Measurements from ENCODE around the gene ST7.
"Not testable (repeated sequence)": the region's sequence is repeated elsewhere in the genome, so short reads cannot be mapped to it uniquely, and the experiment has no call there.

ST7 gene

DNA sequence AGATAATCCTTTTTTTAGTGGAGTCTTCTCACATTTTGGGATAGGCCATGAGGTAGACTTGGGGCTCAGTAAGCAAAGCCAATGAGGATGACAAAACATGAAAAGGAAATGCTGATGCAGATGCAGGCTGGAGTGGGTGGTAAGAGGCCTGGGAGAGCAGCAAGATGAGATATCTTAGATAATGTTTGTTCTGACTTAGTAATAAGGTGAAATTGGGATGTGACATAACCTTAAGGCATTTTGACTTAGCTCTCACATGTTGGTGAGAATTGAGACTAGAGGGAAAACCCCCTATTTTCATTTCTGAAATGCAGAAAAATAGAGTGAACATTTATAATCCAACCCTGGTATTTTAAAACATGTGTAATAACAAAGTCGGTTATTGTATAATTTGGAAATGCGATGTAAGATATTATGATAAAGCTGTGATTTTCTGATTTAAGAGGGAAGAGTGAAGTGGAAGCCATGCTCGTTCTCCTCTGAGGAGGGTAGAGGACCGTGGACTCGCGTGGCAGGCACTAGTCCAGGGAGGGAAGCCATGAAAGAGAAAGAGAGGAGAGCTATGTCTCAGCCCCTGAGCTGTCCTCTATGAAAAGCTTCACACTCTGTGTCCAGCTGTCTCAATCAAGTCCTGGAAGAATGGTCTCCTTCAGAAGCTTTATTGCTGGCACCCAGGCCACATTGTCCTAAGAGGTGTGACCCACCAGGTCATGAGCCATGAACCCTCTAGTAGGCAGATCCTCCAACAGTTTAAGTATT, 57.3 kb downstream of the ST7 start:
- no peak for DNase-seq

DNA sequence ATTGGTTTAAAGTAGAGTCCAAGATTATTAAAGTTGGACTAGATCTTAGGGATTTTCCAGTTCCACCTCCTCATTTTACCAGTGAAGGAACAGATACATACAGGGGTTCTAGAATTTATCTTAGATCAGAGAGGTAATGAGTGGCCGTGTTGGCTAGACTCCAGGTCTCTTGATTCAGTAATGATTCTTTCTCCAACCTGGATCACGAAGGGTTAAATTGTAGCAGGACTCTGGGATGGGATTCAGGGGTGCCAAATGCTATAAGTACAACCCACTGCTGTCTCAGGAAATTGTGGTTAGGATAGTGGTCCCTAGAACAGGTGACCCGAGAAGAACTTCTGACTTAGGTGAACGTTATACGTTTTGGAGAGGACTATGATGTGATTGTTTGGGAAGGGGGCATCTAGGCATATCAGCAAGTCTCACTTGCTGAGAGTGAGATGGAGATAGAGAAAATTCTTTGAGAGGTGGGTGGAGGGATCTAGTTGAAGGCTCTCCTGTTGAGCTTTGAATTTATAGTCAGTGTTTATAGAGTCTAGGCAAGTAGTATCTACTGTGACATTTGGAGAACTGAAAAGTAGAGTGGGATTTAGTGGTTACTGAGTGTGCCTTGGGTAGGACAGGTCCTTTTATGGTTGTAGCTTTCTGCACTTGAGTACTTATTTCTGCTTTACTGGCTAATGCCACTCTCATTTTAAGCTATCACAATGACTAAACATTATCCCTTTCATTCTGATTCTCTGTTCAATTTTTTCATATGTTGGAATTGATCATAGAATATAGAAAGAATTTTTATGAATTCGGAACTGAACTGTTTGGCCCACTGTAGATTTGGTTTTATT, 58.3 kb downstream of the ST7 start:
- no peak for DNase-seq

DNA sequence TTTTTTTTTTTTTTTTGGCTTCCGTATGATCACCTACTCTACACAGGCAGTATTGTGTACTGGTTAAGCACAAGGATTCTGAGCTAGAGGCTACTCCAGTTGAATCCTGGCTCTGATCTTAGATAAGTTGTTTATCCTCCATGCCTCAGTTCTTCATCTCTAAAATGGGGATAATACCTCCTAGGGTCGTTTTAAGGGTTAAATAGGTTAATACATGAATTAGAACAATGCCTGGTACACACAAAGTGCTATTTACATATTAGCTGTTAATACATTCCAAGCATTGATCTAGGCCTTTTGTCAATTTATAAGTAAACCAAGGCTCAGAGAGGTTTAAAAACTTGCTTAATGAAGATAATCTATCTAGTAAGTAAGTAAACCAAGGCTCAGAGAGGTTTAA, 59.0 kb downstream of the ST7 start:
- DNase-seq: no peak

DNA sequence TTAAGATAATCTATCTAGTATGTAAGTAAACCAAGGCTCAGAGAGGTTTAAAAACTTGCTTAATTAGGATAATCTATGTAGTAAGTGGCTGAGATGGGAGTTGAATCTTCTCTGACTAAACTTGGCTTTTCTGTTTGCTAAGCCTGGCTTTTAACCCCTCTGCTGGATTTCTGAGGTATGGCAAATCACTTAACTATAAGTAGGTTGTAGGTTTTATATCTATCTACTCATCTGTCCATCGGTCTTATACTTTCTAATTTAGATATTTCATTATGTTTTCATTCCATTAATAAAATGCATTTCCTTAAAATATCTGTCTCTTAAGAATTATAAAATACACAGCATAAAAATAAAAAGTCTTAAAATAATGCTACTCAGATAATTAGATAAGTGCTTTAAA, 59.4 kb downstream of the ST7 start:
- peak; percentile 10 for DNase-seq

DNA sequence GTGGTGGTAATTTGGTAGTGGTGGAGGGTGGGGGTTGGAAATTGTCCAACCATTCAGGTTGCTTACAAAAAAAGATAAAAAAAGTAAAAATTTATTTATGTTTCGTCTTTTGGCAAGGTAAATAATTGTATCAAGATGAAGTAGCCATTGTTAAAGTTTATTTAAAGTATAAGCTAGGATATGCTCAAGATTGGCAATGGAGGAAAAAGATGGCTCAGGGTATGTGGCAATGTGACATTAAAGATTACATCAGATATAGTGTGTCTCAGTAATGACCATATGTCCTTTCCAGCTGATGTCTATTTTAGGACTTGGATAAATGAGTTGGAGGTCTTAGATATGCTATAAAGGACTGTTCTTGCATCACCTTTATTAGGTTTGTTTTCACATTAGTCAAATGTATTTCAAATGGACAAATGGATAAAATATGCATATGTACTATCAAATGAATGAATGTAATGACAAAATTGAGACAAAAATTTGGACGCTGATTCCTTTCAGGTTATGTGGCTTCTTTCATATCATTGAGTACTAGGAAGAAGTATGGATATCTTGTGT, 60.9 kb downstream of the ST7 start:
- DNase-seq: no peak

DNA sequence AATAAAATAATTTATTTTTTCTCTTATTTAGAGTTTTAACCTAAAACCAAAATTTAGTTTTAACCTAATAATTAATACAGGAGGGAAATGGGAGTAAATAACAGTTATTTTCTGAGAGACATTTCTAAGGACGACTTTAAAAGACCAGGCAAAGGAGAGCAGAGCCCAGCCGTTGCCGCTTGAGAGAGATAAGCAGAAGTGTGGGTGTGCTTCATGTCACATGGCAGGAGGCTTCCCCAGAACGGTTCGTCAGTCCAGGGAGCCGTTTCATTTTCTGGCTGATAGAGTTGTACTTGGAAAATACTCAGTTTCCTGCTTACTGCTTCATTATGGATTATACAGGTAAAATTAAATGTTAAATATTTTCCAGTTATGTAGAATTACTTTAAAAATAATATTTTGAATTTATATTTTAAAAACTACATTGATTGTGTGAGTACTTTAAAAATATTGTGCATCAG, 61.4 kb downstream of the ST7 start:
- no peak for DNase-seq

DNA sequence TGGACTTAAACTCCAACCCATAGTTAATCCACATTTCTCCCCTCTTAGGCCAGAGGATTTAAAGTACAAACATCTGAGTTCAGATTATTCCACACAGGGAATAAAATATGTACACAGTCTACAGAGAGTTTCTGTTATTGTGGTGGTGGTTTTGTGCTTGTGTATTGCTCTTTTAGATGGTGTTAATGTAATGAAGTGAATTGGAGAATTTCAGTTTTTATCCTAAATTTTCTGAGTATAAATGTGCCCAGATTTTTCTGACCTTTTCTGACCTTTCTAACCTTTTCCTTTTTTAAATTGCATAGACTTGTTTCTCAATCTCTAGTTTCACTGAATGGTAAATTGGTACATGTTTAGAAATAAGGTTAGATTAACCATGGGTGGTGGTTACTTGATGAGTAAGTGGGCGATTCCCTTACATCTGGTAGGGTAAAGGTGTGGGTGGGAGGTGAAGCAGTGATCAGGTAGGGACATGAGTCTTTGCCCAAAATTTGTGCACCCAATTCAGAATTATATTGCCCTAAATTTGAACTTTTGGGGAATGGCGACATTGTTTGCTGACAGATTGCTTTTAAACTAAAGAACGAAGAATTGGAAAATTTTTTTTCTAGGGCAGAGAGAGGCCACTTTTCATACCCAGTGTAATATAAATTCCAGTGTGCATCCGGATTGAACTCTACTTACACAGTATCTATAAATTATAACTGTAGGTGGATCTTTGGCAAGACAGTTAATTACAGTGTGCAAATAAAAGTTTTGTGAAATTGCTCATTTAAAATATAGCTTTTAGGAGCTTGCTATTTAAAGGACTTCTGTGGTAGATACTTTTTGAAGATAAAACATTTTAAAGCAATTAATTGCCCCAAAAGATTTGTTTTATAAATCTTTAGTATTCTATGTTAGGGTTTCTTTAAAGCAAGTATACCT, 62.2 kb downstream of the ST7 start:
- no peak for DNase-seq

DNA sequence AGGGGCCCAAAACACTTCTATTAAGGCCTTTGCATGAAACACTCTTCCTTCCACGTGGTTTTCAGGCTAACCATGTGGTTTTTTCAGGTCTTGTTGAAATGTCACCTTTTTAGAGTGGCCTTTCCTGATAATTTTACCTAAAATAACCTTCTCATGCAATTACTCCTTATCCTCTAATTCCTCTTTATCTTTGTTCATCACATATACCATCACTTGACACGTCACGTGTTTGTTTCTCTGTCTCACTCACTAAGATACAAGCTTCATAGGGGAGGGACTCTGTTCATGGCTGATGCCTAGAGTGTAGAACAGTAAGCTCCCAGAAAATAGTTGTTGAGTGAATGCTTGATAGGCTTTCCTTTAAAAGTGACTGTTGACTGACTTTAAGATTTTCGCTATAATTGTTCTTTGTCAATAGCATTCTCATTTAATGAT, 63.7 kb downstream of the ST7 start:
- DNase-seq: no peak

DNA sequence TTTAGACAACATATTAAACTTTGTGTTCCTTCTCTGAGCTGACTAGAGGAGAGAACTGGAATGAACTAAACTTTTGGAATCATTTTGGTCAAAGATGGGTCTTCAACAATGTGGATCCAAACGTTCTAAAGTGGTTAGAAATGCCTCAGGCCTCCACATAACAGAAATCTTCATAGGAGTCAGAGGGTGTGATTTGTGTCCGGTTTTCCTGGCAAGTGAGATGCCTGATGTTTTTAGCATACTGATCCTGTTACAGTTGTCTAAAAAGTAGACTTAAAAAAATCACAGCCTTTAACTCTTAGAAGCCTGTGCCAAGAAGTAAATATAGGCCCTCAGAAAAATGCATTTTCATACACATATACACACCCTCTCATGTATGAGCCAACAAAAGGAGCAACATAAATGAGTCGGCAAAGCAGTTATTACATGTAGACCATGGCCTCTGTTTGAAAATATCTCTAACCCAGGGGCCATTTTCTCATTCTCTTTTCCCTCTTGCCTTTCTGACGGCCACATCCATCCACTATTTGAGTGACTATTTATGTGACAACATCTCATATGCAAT, 64.5 kb downstream of the ST7 start:
- no peak for DNase-seq

DNA sequence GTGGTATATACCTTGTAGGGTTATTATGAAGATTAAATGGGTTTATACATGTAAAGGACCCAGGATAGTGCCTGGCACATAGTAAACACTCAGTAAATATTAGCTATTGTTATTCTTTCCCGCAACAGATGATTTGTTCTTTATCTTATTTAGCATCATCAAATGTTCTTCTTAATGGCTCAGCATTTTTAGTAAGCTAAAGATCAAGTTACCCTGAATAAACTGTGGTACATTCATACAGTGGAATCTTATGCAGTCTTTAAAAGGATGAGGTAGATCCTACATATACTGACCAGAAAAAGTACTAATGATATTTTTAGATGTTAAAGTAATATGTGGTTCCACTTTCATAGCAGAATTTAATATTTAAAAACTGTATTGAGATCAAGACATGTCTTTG, 65.4 kb downstream of the ST7 start:
- no peak for DNase-seq

DNA sequence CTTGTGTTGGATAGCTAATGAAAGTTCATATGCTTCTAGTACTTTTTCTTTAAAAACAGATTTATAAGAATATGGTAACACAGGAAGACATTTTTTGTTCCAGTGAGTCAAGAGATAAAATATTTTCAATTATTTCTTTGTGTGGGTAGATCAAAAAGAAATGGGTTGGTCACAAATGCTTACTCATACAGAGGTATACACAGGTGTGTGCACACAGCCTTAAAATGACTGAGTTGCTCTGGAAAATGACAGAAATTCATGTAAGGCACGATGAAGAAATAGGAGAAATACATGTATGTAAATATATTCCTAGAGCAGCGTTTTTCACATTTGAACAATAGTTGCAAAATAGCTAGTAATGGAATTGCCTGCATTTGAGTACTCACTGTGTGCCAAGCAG, 66.0 kb downstream of the ST7 start:
- DNase-seq: no peak

DNA sequence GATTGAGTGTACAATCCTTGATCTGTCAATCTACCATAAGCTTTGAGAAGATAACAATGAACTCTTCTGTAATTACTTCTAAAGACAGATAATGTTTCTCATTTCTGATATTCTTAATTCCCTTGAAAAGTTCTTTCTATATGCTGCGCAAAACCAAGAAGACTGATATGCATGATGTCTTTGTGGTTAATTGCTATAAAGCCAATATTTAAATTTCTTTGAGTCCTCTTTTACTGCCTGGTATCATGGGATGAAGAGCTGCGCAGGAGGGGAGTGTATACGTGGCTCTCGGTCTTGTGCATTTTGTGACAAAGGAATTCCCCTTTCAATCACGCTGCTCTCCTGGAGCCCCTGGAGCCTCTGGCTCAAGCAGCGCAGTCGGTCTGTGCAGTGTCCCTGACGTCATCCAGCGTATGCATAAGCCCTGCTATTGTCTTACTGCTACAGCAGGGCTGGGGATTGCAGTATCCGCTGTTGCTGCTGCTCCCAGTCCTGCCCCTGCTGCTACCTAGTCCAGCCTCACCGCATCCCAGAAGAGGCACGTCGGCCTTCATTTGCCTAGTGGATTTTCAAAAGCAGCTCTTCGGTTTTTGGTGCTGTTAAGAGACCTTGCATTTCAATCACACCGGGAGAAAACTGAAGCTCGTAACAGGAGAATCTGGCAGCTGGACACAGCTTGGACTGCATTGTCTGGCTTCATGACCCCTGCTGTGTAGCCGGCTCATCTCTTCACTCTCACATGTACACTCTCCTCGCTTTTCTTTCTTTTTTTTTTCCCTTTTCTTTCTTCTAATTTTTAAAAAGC, 66.7 kb downstream of the ST7 start:
- peak; percentile 99 for DNase-seq

DNA sequence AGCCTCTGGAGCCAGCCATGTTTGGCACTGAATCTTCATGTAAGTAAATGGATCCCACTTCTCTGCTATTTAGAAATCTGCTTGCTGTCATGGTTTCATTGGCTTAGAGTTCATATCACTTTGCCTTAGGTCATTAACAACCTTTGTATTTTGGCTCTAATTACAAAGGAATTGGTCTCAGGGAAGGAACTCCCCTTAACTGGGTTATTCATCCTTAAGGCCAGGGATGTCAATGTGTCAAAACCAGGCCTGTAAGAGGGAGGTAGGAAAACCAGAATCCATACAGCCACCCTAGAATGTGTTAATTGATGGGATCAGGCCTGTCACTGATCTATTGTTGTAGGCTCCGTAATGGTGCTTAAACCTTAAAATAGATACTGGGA, 67.3 kb downstream of the ST7 start:
- peak; percentile 86 for DNase-seq

DNA sequence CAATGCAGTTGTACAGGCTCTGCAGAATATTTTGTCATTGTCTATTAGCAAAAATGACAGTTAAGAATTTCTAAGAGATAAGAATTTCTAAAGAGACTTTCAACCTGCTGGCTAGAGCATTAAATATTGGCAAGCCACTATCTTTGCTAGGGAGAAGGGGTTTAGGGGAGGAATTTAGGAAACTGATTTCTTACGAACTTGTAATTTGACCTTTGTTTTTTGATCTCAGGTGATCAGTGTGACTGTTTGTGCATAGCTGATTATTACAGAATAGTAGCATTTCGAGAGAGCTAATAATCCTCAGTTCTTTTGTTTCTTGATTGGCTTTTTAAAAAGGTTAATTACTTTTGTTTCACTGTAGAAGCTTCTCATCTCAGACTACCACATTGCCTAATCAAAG, 68.1 kb downstream of the ST7 start:
- DNase-seq: no peak

DNA sequence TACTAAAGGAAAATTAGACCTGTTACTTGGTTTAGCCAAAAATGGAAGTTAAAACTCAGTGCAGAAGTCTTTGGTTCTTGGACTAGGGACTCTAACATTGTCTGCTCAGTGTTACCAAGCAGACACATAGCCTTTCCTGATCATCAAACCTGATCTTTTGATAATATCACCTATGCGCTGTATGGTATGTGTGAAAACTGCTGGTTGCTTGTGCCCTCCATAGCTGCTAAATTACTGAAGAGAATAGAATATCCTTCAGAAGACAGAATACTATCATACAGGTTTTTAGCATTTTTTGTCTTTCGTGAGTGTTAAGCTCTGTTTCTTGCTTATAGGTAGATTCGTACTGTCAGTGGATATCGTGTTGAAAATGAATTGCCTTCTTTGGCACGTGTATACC, 68.7 kb downstream of the ST7 start:
- no peak for DNase-seq

DNA sequence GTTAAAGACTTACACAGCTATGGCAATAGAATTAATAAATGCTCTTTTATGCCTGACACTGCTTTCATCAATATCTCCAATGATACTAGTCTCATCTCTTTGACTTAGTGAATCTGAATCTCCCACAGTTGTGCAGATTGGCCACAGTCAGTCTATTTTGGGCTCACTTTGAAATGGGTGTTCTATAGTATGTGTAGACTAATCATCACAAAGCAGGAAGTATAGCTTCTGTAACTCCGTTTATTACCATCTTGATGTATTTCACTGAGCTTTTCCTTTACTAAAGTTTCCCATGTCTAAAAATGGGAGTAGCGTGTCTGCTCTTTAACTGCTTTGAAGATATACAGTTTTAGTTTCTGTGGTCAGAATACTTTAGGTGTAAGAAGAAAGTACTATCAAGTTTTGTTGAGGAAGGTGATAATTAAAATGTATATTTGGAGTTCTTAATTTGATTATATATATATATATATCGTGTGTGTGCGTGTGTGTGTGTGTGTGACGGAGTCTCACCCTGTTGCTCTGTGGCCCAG, 70.1 kb downstream of the ST7 start:
- DNase-seq: no peak

DNA sequence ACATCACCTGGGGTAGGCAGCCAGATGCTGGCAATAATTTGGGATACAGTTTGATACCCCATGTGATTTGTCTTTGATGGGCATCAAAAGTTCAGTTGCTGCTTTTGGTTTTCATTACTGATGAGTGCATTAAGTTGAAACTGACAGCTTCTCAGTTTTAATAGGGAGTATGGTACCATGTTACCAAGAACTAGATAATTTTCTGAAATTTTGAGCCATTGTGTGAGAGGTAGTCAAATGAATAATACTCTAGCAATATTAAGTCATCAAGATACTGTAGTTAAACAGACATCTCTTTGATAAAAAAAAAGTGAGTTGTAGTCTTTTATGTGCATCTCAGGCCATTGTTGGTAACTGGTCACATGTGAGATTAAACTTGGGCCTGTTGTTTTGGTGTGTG, 71.5 kb downstream of the ST7 start:
- DNase-seq: no peak

DNA sequence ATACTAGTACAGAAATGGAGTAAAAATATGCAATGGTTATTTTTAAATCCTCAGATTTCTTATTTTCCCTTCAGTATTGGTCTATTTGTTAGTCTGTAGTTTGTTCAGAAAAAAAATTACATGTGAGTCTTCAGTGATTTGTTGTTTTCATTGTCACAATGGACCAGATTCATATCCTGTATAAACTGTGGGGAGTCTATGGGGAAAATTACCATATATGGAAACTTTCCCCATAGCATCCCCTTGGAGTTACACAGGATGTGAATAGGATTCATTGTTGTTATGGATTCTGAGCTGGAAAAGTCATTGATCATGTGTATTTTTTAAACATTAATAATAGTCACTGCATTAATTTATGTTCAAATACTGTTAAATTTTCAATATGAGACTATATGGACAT, 72.6 kb downstream of the ST7 start:
- DNase-seq: peak; percentile 20

DNA sequence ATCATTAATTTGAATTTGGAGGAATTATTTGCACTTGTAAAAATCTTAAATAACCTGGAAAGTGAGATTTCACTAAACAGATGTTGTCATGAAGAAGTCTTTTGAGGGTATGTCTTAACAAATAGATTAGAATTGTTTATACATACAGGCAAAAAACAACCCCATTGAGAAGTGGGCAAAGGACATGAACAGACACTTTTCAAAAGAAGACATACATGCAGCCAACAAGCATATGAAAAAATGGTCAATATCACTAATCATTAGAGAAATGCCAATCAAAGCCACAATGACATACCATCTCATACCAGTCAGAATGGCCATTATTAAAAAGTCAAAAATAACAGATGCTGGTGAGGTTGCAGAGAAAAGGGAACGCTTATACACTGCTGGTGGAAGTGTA, 77.0 kb downstream of the ST7 start:
- not testable (repeated sequence) for DNase-seq

DNA sequence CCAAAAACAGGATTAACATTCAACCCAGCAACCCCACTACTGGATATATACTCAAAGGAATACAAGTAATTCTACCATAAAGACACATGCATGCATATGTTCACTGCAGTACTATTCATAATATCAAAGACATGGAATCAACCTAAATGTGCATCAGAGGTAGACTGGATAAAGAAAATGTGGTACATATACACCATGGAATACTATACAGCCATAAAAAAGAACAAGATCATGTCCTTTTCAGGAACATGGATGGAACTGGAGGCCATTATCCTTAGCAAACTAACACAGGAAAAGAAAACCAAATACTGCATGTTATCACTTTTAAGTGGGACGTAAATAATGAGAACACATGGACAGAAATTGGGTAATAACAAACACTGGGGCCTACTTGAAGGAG, 77.5 kb downstream of the ST7 start:
- DNase-seq: not testable (repeated sequence)

DNA sequence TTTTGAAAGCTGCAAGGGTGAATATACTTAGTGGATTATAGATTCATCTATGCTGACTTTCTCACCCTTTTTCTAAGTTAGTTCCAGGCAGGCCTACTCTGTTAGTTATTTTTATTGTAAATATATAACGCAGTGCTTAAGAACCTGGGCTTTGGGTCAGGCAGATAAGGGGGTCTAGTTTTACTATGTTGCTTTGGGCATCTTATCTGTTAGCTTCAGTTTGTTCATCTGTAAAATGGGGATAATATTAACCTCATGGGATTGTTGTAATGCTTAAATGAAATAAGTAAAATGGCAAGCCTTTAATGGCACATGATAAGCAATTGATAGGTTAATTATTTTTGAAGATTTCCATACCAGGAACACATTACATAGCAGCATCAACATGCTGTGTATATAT, 79.5 kb downstream of the ST7 start:
- no peak for DNase-seq
